Adrenal gland (tissue), 12 donors: Measurements from ENCODE around the gene CARD10. TPM values are rescaled to one million over a fixed set of nuclear protein-coding genes. Genes with fewer than 3 reads are reported as not detected.

Source experiments
- DNase-seq, 7 donors: peaks; one replicate each; pipeline ENCODE4 v3.0.0-alpha.2; 2019 to 2020
- H3K27ac ChIP-seq, 5 donors: fragments of 200-600 bp; sonication (generic) in 4 of 5; 1 replicate in 3 of 5; 2 replicates in 2 of 5; pipeline versions ENCODE4 v1.5.1 to v1.8.0; 2016 to 2020; ENCODE audit warnings: mild to moderate bottlenecking in 1 of 5
- H3K27me3 ChIP-seq: fragments of 200-600 bp; 2 replicates; pipeline ENCODE4 v1.8.0; 2021
- H3K36me3 ChIP-seq, 2 donors: fragments of 200-600 bp; replicated peaks in 1 of 2; 1 replicate in 1 of 2; 2 replicates in 1 of 2; pipeline versions ENCODE4 v1.5.1 to v1.8.0; 2018 to 2022
- H3K4me1 ChIP-seq, 2 donors: fragments of 200-600 bp; replicated peaks in 1 of 2; 1 replicate in 1 of 2; 2 replicates in 1 of 2; pipeline versions ENCODE4 v1.5.1 to v1.8.0; 2018 to 2021
- H3K4me3 ChIP-seq, 4 donors: fragments of 200-600 bp; sonication (generic) in 3 of 4; one replicate each; pipeline ENCODE4 v1.5.1; 2016 to 2018
- H3K9me3 ChIP-seq, 3 donors: fragments of 200-600 bp; sonication (generic) in 1 of 3; replicated peaks in 1 of 3; 1 replicate in 2 of 3; 2 replicates in 1 of 3; pipeline versions ENCODE4 v1.5.1 to v1.8.0; 2016 to 2021
- CTCF ChIP-seq, 6 experiments: fragments of 450-650 bp in 4 of 6; fragments of 200-600 bp in 2 of 6; sonication (generic) in 1 of 6; IDR thresholded peaks; 1 replicate in 5 of 6; 2 replicates in 1 of 6; pipeline versions ENCODE4 v1.5.1 to v1.8.0; 2016 to 2021; ENCODE audit warnings: antibody characterized with exemption in 6 of 6, mild to moderate bottlenecking in 2 of 6, moderate library complexity in 1 of 6
- POLR2A ChIP-seq, 2 donors: fragments of 450-650 bp; IDR thresholded peaks; one replicate each; pipeline ENCODE4 v1.6.1; 2017; ENCODE audit warnings: antibody characterized with exemption in 2 of 2, mild to moderate bottlenecking in 2 of 2, moderate library complexity in 1 of 2
- WGBS, 4 donors: extraction: QIAGEN DNeasy Blood & Tissue Kit in 2 of 4; methylation state at CpG; one replicate each; pipeline versions ENCODE4 v1.1.5 to v1.1.7; 2013 to 2017; 5-methylcytosine and 5-hydroxymethylcytosine counted together
- intact Hi-C, 2 donors: fragments of 100-400 bp; cut with DNase I; formaldehyde crosslinking; loops; one replicate each; pipeline versions ENCODE4 v1.14.1 to v1.15.0; 2022 to 2023
- polyA plus RNA-seq, 3 donors: library from polyadenylated mRNA; stranded (reverse); fragments of 200-250 nt in 2 of 3; fragments of 350-450 nt in 1 of 3; fragmentation: Illumina TruSeq in 1 of 3; extraction: RNeasy Lipid Tissue Mini Kit (QIAGEN cat#74804) in 1 of 3; gene quantifications; one replicate each; pipeline ENCODE4 v1.2.3, GENCODE V29; 2013 to 2014
- total RNA-seq, 9 donors: library from RNA; depleted of rRNA in 4 of 9; stranded (reverse); fragments of >200 nt in 4 of 9; fragments of 120-200 nt in 1 of 9; fragmentation: NEBNext Ultra II Directional in 1 of 9; extraction: Animal tissue kit (Norgen Biotek cat#: 25700) in 1 of 9; gene quantifications; one replicate each; pipeline versions ENCODE4 v1.1.0 to v1.2.4, GENCODE V29; 2013 to 2023
- donor health status: healthy with polysubstance abuse.
- donor health status: Bipolar disorder and iron deficiency.
- donor health status: DM: yes; HTN: yes; CAD: no.
- donor health status: DM: no; HTN: no; CAD: no.
- donor health status: DM: no; HTN: no; CAD: no.
- donor health status: DM: yes; HTN: yes; CAD: no.

Gene CARD10
- total and polyA plus RNA-seq, 12 donors: 3.3 to 34.2 (median 19.0) TPM

DNA sequence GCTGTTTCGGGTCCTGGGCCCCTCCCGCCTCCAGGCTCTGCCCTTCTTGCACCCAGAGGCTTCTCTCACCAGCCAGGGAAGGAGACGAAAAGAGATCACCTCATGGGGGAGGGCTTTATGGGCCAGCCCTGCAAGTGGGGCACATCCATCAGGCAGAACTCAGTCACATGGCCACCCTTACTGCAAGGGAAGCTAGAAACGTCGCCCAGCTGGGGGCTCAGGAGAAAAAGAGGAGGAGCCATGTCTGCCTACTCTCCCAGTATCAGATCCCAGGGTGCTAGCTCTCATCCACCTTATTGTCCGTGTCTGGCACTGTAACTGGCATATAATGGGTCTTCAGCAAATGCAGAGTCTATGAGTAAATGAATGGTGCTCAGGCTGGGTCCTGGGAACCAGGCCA is 57.3 kb downstream of the CARD10 start:
- 39 to 55% (median 45%) methylated on average over 4 to 6 of the region's 6 CpGs for WGBS, 4 donors
- H3K27me3 ChIP-seq: no peaks in the 10 kb centered on the region
- H3K4me1 ChIP-seq: no peaks in the 10 kb centered on the region
- H3K27ac ChIP-seq: no peak overlapping the region
- intact Hi-C loops: no loop called here
- H3K9me3 ChIP-seq: no peaks in the 10 kb centered on the region
- H3K4me3 ChIP-seq: no peak overlapping the region
- no peaks in the 10 kb centered on the region for H3K36me3 ChIP-seq
- no peak for DNase-seq
- TF ChIP-seq POLR2A (IDR thresholded peaks at IDR 0.05) (no peak), CTCF (IDR thresholded peaks at IDR 0.05) (no peak)

DNA sequence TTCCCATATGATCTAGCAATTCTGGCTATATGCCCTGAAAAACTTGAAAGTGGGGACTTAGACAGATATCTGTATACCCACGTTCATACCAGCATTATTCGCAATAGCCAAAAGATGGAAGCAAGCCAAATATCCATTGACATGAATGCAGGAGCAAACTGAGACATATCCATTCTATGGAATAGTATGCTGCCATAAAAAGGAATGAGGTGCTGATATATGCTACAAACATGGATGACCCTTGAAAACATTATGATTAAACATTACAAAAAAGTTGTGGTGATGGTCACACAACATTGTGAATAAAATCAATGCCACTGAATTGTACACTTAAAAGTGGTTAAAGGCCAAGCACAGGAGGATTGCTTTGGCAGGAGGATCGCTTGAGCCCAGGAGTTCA is 58.5 kb downstream of the CARD10 start:
- Histone ChIP-seq H3K9me3 (no peaks in the 10 kb centered on the region), H3K4me3 (no peak overlapping the region), H3K4me1 (no peaks in the 10 kb centered on the region), H3K27me3 (no peaks in the 10 kb centered on the region), H3K27ac (no peak overlapping the region), H3K36me3 (no peaks in the 10 kb centered on the region)
- no peak for DNase-seq
- 65 to 78% (median 70%) methylated on average over 3 of the region's 3 CpGs for WGBS, 4 donors
- intact Hi-C loops: no loop called here
- TF ChIP-seq POLR2A (IDR thresholded peaks at IDR 0.05): no peak
- no peak for TF ChIP-seq CTCF (IDR thresholded peaks at IDR 0.05)

- H3K9me3 ChIP-seq: no peaks in the 10 kb centered on the region
- no peaks in the 10 kb centered on the region for H3K36me3 ChIP-seq
- no peaks in the 10 kb centered on the region for H3K27me3 ChIP-seq
- TF ChIP-seq CTCF (IDR thresholded peaks at IDR 0.05): no peak
- TF ChIP-seq POLR2A (IDR thresholded peaks at IDR 0.05): no peak
- intact Hi-C loops: loop anchor here (5.0 kb wide), 2 partner anchors 142 to 197 kb away; no protein-coding TSS in a partner anchor
- peaks cover 0 to 9% of the 10 kb centered on the region in 2 donors for H3K4me1 ChIP-seq
- H3K4me3 ChIP-seq: no peak overlapping the region
- no peak overlapping the region for H3K27ac ChIP-seq
- no peak for DNase-seq
- 47 to 62% (median 52%) methylated on average over 9 of the region's 9 CpGs for WGBS, 4 donors
Observed at GRCh38 chr22:37459206-37459605, 60.0 kb downstream of the CARD10 start.

GRCh38 chr22:37457093-37457893 is 61.9 kb downstream of the CARD10 start:
- TF ChIP-seq POLR2A (IDR thresholded peaks at IDR 0.05) (no peak), CTCF (IDR thresholded peaks at IDR 0.05) (peak; percentile 83 to 95 (median 88))
- peak; percentile 71 to 91 (median 82) for DNase-seq
- Histone ChIP-seq H3K4me3 (no peak overlapping the region), H3K27me3 (no peaks in the 10 kb centered on the region), H3K9me3 (no peaks in the 10 kb centered on the region), H3K27ac (no peak overlapping the region), H3K4me1 (peaks cover 0 to 9% of the 10 kb centered on the region in 2 donors), H3K36me3 (no peaks in the 10 kb centered on the region)
- intact Hi-C loops: loop anchor here (5.0 kb wide), 2 partner anchors 140 to 195 kb away; no protein-coding TSS in a partner anchor
- 35 to 48% (median 43%) methylated on average over 3 to 4 of the region's 4 CpGs for WGBS, 4 donors
